GM12875 (cell line): ENCODE results near the gene LSM2.
A peak's percentile ranks its signal among the peaks of the same experiment; 100 is the strongest.
"Not testable (repeated sequence)": the region's sequence is repeated elsewhere in the genome, so short reads cannot be mapped to it uniquely, and the experiment has no call there.

Experiments
- H3K4me3 ChIP-seq: one replicate; pipeline ENCODE4 v1.5.1; 2011; ENCODE audit warnings: low read depth, low read length, control low read depth
- CTCF ChIP-seq: IDR thresholded peaks from 2 replicates; pipeline ENCODE4 v1.5.1; 2011; ENCODE audit warnings: low read depth, mild to moderate bottlenecking, control low read depth, inconsistent platforms, low read length, moderate library complexity, borderline replicate concordance; ENCODE audit not compliant: insufficient read depth

The LSM2 gene

DNA sequence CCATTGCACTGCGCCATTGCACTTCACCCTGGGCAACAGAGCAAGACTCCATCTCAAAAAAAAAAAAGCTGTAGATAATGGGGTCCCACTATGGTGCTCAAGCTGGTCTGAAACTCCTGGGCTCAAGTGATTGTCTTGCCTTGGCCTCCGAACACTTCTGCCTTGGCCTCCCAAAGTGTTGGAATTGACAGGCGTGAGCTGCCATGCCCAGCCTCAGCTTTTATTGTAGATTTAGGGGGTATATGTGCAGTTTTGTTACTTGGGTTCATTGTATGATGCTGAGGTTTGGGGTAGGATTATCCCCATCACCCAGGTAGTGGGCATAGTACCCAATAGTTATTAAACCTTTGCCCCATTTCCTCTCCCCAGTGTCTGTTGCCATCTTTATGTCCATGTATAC is 32.2 kb upstream of the LSM2 start:
- no peak overlapping the region for H3K4me3 ChIP-seq
- no peak for TF ChIP-seq CTCF

GRCh38 chr6:31838114-31838553 is 31.4 kb upstream of the LSM2 start:
- not testable (repeated sequence) for H3K4me3 ChIP-seq

GRCh38 chr6:31837369-31838113 is 30.8 kb upstream of the LSM2 start:
- no peak for TF ChIP-seq CTCF
- H3K4me3 ChIP-seq = peak overlapping the region; percentile 66

DNA sequence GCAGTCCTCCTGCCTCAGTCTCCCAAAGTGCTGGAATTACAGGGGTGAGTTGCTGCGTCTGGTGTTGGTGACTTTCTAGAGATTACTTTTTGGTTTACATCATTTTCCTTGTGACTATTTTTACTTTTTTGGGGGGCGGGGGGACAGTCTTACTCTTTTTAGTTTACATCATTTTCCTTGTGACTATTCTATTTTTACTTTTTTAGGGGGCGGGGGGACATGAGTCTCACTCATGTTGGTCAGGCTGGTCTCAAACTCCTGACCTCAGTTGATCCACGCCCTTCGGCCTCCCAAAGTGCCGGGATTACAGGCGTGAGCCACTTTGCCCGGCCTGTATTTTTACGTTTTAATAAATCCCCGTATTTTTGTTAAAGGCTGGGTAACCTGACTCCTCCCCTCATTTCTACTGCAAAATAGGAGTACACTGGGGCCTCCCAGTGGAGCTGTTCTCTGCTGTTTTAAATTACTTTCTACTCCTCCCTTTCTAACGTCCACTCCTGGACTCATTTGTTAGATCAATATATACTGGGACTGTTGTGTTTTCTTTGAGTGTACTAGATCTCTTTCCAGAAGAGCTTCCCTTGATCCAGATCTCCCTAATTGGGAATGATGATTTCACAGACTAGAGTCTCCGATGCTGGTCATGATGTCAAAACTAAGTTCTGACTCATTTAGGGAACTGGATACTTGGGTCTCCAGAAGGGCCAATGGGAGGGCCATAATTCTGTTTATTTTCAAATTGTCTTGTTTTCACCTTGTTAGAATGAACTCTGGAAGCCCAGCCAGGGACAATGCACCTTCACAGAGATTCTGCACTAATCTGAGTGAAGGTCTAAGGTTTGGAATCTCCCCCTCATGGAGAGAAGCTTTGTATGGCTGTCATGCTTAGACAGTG is 30.0 kb upstream of the LSM2 start:
- H3K4me3 ChIP-seq = peak overlapping the region; percentile 66
- no peak for TF ChIP-seq CTCF

GRCh38 chr6:31836047-31836473 is 29.3 kb upstream of the LSM2 start:
- no peak for TF ChIP-seq CTCF
- peak overlapping the region; percentile 66 for H3K4me3 ChIP-seq

- no peak for TF ChIP-seq CTCF
- H3K4me3 ChIP-seq = peak overlapping the region; percentile 66
Measured at GRCh38 chr6:31834367-31835250, 27.8 kb upstream of the LSM2 start.
